Activated T-helper 1 cell treated with anti-CD3 and anti-CD28 coated beads, Interleukin-2, amount 50 U/mL, for 16 hours (primary cell): Measurements from ENCODE around the gene SIGLEC7.

Experiments
- DNase-seq, 2 donors: peaks; one replicate each; pipeline ENCODE4 v3.0.0-alpha.2; 2020; ENCODE audit warnings: low read depth in 1 of 2, low spot score in 1 of 2

SIGLEC7 gene

DNA sequence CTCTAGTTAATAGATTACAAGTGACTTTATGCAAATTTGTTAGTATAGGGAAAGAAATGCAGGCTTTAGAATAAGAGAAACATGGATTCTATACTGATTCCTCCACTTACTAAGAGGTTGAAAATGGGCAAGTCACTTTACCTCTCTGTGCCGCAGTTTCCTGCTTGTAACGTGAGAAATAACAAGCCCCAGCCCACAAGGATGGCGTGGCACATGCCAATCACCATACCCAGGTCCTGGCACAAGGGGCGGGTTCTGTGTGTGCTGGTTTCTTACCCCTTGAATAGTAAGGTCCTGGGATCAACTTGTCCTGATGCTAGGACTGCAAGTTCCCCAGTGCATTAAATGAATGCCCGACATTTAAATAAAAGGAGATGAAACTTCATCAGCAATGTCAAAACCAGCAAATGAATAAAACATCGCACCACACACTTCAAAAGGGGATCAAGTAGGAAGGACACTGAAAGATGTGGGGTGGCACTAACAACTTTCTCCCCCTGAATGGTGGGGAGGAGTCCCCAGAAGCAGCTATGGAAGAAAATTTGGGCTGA is 25.3 kb upstream of the SIGLEC7 start:
- DNase-seq = no peak

- no peak for DNase-seq
Measured at GRCh38 chr19:51119101-51119500, 23.0 kb upstream of the SIGLEC7 start.

DNA sequence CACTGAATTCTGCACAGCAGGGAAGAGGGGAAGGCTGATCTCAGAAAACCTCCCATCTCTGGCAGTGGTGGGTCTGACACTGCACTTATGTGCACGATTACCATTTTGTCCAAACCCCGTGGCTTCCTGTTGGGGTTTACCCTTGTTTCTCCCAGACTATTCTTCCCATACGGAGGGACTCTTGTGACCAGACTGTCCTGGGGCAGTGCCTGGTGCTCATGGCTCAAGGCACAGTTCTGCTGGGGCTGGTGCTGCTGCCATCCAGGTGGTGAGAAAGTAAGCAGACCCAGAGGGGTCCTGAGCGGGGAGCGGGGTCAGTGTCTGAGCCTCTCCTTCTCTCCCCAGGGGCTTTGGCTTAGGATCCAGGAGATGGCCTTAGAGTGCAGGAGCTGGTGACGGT is 22.5 kb upstream of the SIGLEC7 start:
- DNase-seq = no peak

GRCh38 chr19:51120160-51120559 is 21.9 kb upstream of the SIGLEC7 start:
- DNase-seq = no peak

- DNase-seq = no peak
Measured at GRCh38 chr19:51121257-51121656, 20.8 kb upstream of the SIGLEC7 start.

- DNase-seq = no peak
Measured at GRCh38 chr19:51122112-51122981, 19.8 kb upstream of the SIGLEC7 start.

DNA sequence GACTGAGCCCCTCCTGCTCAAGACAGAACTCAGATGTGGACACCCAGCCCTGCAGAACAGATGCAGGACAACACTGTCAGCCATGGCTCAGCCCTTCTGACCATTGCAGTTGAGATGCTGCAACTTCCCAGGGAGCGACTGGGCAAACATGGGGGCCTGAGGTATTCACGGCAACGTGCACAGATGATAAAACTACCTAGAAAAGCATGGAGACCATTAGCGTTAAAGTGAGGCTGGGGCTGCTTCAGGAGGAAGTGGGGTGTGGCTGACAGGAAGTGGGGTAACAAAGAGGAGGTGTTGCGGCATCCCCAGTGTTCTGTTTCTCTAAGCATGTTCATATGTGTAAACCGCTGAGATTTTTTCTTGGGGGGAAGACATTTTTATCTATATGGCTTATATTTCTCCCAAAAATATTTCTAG is 18.7 kb upstream of the SIGLEC7 start:
- no peak for DNase-seq

DNA sequence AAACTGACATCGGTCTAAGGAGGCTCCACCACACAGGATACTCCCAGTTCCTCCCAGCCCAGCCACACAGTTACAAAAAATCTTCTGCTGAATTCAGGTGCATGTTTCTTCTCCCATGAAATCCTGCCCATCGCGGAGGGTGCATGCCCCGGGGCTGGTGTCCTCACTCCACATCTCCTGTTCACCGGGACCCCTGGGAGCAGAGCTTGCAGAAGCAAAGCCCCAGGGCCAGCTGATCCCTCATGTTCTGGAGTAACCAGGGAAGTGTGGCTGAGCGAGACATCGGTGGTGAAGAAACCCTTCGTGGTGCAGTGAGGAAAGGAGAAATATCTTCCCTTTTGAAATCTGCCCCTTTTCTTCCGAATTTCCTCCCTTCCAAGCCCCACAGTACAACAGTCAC is 18.3 kb upstream of the SIGLEC7 start:
- no peak for DNase-seq

GRCh38 chr19:51124216-51124615 is 17.9 kb upstream of the SIGLEC7 start:
- DNase-seq = no peak

GRCh38 chr19:51124729-51125128 is 17.4 kb upstream of the SIGLEC7 start, which contains the start of gene SIGLEC9:
TSS of gene SIGLEC9 (plus strand) at chr19:51124906. CDS start at chr19:51124975, 69 bp downstream.
- DNase-seq = no peak

- DNase-seq = no peak
Measured at GRCh38 chr19:51125421-51126075, 16.6 kb upstream of the SIGLEC7 start.

- DNase-seq = no peak
Measured at GRCh38 chr19:51127032-51127431, 15.1 kb upstream of the SIGLEC7 start.

GRCh38 chr19:51127755-51128154 is 14.3 kb upstream of the SIGLEC7 start:
- no peak for DNase-seq

GRCh38 chr19:51128227-51128626 is 13.9 kb upstream of the SIGLEC7 start:
- DNase-seq = no peak

GRCh38 chr19:51129716-51130115 is 12.4 kb upstream of the SIGLEC7 start:
- no peak for DNase-seq

DNA sequence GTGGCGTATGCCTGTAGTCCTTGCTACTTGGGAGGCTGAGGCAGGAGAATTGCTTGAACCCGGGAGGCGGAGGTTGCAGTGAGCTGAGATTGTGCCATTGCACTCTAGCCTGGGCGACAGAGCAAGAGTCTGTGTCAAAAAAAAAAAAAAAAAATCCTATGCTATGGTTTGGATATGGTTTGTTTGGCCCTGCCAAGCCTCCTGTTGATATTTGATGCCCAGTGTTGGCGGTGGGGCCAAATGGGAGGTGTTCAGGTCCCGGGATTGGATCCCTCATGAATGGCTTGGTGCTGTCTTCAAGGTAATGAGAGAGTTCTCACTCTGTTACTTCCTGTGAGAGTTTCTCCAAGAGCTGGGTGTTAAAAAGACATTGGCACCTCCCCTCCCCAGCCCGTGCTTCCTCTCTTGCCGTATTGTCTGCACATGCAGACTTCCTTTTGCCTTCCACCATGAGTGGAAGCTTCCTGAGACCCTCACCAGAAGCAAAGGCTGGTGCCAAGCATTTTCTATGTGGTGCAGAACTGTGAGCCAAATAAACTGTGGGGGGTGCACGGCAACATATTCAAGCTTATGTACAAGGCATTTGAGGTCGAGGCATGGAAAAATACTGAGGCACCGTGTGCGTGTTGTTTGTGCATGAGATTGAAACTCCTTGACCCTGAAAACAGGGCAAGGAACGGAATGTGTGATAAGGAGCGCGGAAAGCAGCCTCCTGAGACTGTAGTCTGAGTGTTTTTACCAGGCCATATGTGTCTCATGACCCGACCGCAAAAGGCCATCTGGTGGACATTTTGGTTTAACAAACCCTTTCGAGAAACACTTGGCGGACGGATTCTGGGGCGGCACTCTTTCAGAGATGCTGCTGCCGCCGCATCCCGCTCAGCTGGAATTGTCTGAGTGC is 10.1 kb upstream of the SIGLEC7 start:
- DNase-seq = no peak

GRCh38 chr19:51135004-51135403 is 7.1 kb upstream of the SIGLEC7 start:
- DNase-seq = no peak

- DNase-seq = no peak
Measured at GRCh38 chr19:51135986-51136762, 5.9 kb upstream of the SIGLEC7 start.

- DNase-seq = no peak
Measured at GRCh38 chr19:51136851-51137551, 5.1 kb upstream of the SIGLEC7 start.
